Type B pancreatic cell (in vitro differentiated cells): Measurements from ENCODE around the gene EYA3. TPM values are rescaled to one million over a fixed set of nuclear protein-coding genes. Genes with fewer than 3 reads are reported as not detected.

Experiments
- DNase-seq: peaks from one replicate; pipeline ENCODE4 v3.0.0; 2021; ENCODE audit warnings: mixed read lengths; ENCODE audit not compliant: unreplicated experiment; ENCODE audit errors: extremely low spot score
- H3K27ac Mint-ChIP-seq: 2 replicates; pipeline ENCODE4 v1.8.0; 2021; ENCODE audit warnings: mild to moderate bottlenecking, mixed read lengths
- H3K27me3 Mint-ChIP-seq: 2 replicates; pipeline ENCODE4 v1.8.0; 2021; ENCODE audit warnings: mixed read lengths
- H3K36me3 Mint-ChIP-seq: 2 replicates; pipeline ENCODE4 v1.8.0; 2021; ENCODE audit warnings: mixed read lengths
- H3K4me1 Mint-ChIP-seq: one replicate; pipeline ENCODE4 v1.8.0; 2021; ENCODE audit warnings: mixed read lengths; ENCODE audit not compliant: unreplicated experiment
- H3K4me3 Mint-ChIP-seq: 2 replicates; pipeline ENCODE4 v1.8.0; 2021; ENCODE audit warnings: mild to moderate bottlenecking, mixed read lengths
- H3K9me3 Mint-ChIP-seq: 2 replicates; pipeline ENCODE4 v1.8.0; 2021; ENCODE audit warnings: mixed read lengths
- total RNA-seq: library from RNA; stranded (reverse); gene quantifications from 2 replicates; pipeline ENCODE4 v1.2.1, GENCODE V29; 2021; ENCODE audit warnings: low replicate concordance
- TF ChIP-seq, protein P1 (sequence below): fragments of 200-600 bp; sonication (generic); conservative IDR thresholded peaks from 2 replicates; pipeline ENCODE4 v1.5.0; 2021; ENCODE audit warnings: antibody characterized with exemption, mild to moderate bottlenecking

EYA3 gene
- total RNA-seq, 1 donor from 2014 or later = 35.4 TPM

DNA sequence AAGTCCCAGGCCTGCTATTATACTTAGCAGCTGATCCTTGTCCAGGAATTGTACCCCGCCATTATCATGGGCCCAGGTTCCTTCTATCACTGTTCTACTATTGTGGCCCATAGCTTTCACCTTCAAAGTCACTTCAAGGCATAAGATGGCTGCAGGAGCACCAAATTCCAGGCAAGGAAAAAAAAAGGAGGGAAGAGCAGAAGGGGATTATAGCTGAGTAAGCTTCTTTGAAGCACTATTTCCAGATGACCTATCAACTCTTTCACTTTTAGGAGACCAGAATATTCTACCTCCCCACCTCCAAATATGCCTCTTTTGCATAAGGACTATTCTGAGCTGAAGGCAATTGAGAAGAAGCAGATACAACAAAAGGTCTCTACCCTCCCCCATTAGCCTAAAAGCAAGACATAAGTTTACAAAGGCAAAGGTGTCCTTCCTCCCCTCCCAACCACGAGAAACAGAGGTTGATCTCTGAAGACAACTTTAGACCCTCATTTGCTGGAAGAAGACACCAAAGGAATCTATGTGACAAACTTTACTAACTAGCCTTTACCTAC is 46.3 kb upstream of the EYA3 start:
- H3K27ac Mint-ChIP-seq = no peak overlapping the region
- H3K36me3 Mint-ChIP-seq = no peaks in the 10 kb centered on the region
- TF ChIP-seq, protein P1, sequence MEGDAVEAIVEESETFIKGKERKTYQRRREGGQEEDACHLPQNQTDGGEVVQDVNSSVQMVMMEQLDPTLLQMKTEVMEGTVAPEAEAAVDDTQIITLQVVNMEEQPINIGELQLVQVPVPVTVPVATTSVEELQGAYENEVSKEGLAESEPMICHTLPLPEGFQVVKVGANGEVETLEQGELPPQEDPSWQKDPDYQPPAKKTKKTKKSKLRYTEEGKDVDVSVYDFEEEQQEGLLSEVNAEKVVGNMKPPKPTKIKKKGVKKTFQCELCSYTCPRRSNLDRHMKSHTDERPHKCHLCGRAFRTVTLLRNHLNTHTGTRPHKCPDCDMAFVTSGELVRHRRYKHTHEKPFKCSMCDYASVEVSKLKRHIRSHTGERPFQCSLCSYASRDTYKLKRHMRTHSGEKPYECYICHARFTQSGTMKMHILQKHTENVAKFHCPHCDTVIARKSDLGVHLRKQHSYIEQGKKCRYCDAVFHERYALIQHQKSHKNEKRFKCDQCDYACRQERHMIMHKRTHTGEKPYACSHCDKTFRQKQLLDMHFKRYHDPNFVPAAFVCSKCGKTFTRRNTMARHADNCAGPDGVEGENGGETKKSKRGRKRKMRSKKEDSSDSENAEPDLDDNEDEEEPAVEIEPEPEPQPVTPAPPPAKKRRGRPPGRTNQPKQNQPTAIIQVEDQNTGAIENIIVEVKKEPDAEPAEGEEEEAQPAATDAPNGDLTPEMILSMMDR = no peak
- no peak for DNase-seq
- no peak overlapping the region for H3K4me3 Mint-ChIP-seq
- H3K4me1 Mint-ChIP-seq = no peaks in the 10 kb centered on the region
- H3K9me3 Mint-ChIP-seq = no peaks in the 10 kb centered on the region
- H3K27me3 Mint-ChIP-seq = peaks cover 3% of the 10 kb centered on the region

DNA sequence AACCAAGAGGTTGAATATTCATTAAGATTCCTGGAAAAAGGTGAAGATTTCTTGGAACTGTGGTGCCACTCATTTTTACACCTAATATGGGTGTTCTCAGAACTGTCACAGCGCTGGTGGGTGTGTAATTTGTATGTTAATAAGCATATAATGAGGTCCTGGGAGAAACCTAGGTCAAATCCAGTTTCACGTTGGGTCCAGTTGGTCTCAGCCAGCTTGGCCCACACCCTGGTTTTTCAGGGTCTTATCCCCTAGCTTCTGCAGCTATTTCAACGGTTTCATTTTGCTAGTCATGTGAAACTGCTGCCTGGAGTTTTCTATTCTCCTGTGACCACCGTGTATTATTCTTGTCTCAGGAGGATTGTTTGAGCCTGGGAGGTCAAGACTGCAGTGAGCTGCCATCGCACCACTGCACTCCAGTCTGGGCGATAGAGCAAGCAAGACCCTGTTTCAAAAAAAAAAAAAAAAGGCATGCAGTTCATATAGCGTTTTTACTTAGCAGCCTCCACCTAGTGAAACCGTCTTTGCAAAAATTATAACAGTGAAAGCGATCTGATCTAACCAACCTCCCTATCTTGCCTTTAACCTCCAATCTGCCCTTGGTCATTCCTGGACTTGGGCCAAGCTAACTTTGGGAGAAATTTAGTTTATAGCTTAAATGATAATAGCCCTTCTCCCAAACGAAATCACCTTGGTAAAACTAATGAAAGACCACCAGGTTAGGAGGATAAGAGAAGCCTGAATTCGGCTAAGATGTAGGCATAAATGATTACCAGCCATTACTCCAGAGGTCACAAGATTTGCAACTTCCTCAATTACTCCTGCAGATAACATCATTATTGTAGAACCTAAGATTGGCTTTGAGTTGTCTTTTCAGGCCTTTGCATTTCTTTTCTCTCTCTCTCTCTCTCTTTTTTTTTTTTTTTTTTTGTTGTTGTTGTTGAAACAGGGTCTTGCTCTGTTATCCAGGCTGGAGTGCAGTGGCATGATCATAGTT is 44.1 kb upstream of the EYA3 start:
- H3K9me3 Mint-ChIP-seq = no peaks in the 10 kb centered on the region
- TF ChIP-seq, protein P1 = no peak
- no peaks in the 10 kb centered on the region for H3K4me1 Mint-ChIP-seq
- no peaks in the 10 kb centered on the region for H3K36me3 Mint-ChIP-seq
- H3K27ac Mint-ChIP-seq = no peak overlapping the region
- no peak overlapping the region for H3K4me3 Mint-ChIP-seq
- no peak for DNase-seq
- peaks cover 12% of the 10 kb centered on the region for H3K27me3 Mint-ChIP-seq

DNA sequence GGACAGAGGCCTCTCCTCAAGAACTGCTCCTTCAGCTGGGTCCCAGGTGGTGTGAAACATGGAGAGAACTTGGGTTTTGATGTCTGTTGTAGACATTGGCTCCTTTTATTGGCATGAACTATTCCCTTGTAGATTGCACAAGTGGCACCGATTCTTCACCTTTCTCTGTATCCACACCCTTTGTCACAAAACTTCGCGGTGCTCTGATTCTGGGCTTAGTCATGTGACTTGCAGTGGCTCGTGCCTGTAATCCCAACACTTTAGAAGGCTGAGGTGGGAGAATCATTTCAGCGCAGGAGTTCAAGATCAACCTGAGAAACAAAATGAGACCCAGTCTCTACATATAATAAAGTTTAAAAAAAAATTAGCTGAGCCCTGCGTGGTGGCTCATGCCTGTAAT is 42.5 kb upstream of the EYA3 start:
- H3K4me3 Mint-ChIP-seq = no peak overlapping the region
- H3K4me1 Mint-ChIP-seq = no peaks in the 10 kb centered on the region
- no peaks in the 10 kb centered on the region for H3K9me3 Mint-ChIP-seq
- TF ChIP-seq, protein P1 = no peak
- no peaks in the 10 kb centered on the region for H3K36me3 Mint-ChIP-seq
- no peak overlapping the region for H3K27ac Mint-ChIP-seq
- DNase-seq = no peak
- peaks cover 20% of the 10 kb centered on the region for H3K27me3 Mint-ChIP-seq

DNA sequence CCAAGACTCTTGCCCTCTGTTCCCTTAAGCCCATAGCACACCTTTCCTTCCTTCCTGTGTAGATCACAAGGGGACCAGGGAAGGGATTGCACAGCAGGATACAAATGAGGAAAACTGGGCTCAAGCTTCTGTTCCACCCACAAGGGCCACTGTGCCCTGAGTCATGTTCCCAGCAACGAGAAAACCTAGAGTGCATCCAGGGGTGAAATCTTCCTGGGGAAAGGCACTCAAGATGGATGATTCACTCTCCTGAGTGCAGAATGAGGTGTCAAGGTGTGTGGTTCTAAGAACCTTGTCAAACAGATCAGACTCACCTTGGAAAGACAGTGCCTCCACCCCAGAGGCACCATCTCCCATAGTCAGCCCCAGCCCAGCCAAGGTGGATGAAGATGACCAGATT is 40.7 kb upstream of the EYA3 start:
- Mint-ChIP-seq H3K9me3 (no peaks in the 10 kb centered on the region), H3K27ac (no peak overlapping the region), H3K4me1 (no peaks in the 10 kb centered on the region), H3K27me3 (peaks cover 20% of the 10 kb centered on the region), H3K4me3 (no peak overlapping the region), H3K36me3 (no peaks in the 10 kb centered on the region)
- DNase-seq = no peak
- TF ChIP-seq, protein P1 = no peak

DNA sequence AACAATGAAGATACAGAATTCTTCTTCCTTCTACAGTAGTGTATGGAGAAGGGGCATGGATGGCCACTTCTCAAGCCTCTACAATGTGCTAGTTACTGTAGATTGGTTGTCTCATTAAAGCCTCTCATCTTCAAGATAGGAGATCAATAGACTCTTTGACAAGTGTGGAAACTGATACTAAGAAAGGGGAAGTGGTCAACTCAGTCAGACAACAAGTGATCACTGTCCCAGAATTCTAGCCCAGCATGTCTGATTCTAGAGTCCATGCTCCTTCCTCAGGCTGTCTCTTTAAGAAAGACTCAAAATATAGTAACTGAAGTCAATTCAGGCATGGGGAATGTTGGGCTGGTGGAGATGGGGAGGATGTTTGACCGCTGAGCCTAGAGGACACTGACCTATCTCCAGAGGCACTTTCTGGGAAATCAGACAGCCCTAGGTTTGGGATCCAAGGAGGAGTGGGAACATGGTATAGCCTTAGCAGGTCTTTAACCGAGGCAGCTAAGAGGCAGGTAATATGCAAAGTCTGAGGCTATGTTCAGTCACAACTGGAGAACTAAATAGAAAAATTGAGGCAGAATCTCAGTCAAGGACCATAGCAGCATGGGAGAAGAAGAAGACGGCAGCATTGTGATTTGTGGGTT is 39.3 kb upstream of the EYA3 start:
- Mint-ChIP-seq H3K27ac (no peak overlapping the region), H3K4me3 (no peak overlapping the region)

More for the DNA sequence above, 39.3 kb upstream of the EYA3 start:
- Mint-ChIP-seq H3K36me3 (no peaks in the 10 kb centered on the region), H3K27me3 (peaks cover 20% of the 10 kb centered on the region), H3K4me1 (no peaks in the 10 kb centered on the region), H3K9me3 (no peaks in the 10 kb centered on the region)
- DNase-seq = no peak
- TF ChIP-seq, protein P1 = no peak
